Prostate gland (tissue), 2 donors: Measurements from ENCODE around the gene POLG. TPM values are rescaled to one million over a fixed set of nuclear protein-coding genes. Genes with fewer than 3 reads are reported as not detected.

Experiments used
- DNase-seq: peaks from one replicate; pipeline ENCODE4 v3.0.0-alpha.2; 2019; ENCODE audit warnings: low spot score
- H3K27ac ChIP-seq, 2 donors: fragments of 200-600 bp; sonication (generic); 2 replicates each; pipeline ENCODE4 v1.5.1; 2017 to 2019
- H3K27me3 ChIP-seq: fragments of 200-600 bp; sonication (generic); replicated peaks from 2 replicates; pipeline ENCODE4 v1.5.1; 2019; ENCODE audit not compliant: insufficient read depth
- H3K36me3 ChIP-seq, 2 donors: fragments of 200-600 bp; sonication (generic); 1 replicate in 1 of 2; 2 replicates in 1 of 2; pipeline versions ENCODE4 v1.5.1 to v1.8.1; 2017 to 2019
- H3K4me1 ChIP-seq: fragments of 200-600 bp; sonication (generic); replicated peaks from 2 replicates; pipeline ENCODE4 v1.5.1; 2019
- H3K4me3 ChIP-seq, 2 donors: fragments of 200-600 bp; sonication (generic); 2 replicates each; pipeline ENCODE4 v1.5.1; 2017 to 2019
- H3K9me3 ChIP-seq: fragments of 200-600 bp; sonication (generic); 2 replicates; pipeline ENCODE4 v1.5.1; 2017
- CTCF ChIP-seq, 4 experiments: fragments of 200-600 bp in 2 of 4; fragments of 450-650 bp in 2 of 4; sonication (generic) in 2 of 4; IDR thresholded peaks; 1 replicate in 3 of 4; 2 replicates in 1 of 4; pipeline ENCODE4 v1.5.1; 2016 to 2019; ENCODE audit warnings: antibody characterized with exemption in 4 of 4, mild to moderate bottlenecking in 2 of 4, moderate library complexity in 2 of 4
- POLR2A ChIP-seq: fragments of 450-650 bp; IDR thresholded peaks from one replicate; pipeline ENCODE4 v1.6.1; 2016; ENCODE audit warnings: antibody characterized with exemption, mild to moderate bottlenecking
- POLR2AphosphoS5 ChIP-seq: sonication (generic); formaldehyde crosslinking; IDR thresholded peaks from one replicate; pipeline ENCODE4 v1.6.1; 2017; ENCODE audit warnings: antibody characterized with exemption
- WGBS: methylation state at CpG from one replicate; pipeline ENCODE4 v1.1.5; 2018; 5-methylcytosine and 5-hydroxymethylcytosine counted together
- intact Hi-C: fragments of 100-400 bp; cut with DNase I; formaldehyde crosslinking; loops from one replicate; pipeline ENCODE4 v1.14.2; 2022
- total RNA-seq, 2 donors: library from RNA; depleted of rRNA; stranded (reverse); fragments of >200 nt; gene quantifications; one replicate each; pipeline ENCODE4 v1.1.0, GENCODE V29; 2016

POLG gene
- total RNA-seq, 2 donors from 2014 or later, result 54.3 to 92.0 TPM

- 2% methylated on average over 81 of the region's 90 CpGs for WGBS
- Histone ChIP-seq H3K4me3 (no peak overlapping the region), H3K4me1 (peaks cover 3% of the 10 kb centered on the region), H3K9me3 (no peaks in the 10 kb centered on the region), H3K27me3 (peaks cover 90% of the 10 kb centered on the region), H3K27ac (no peak overlapping the region), H3K36me3 (no peaks in the 10 kb centered on the region)
- intact Hi-C loops, result no loop called here
- DNase-seq, result no peak
- TF ChIP-seq CTCF (IDR thresholded peaks at IDR 0.05) (no peak), POLR2A (no peak), POLR2AphosphoS5 (no peak)
Measured at GRCh38 chr15:89367485-89368451, 33.1 kb upstream of the POLG start.

GRCh38 chr15:89366656-89367393 lies 32.2 kb upstream of the POLG start:
- Histone ChIP-seq H3K9me3 (no peaks in the 10 kb centered on the region), H3K4me3 (no peak overlapping the region), H3K36me3 (no peaks in the 10 kb centered on the region), H3K4me1 (peaks cover 3% of the 10 kb centered on the region), H3K27me3 (peaks cover 89% of the 10 kb centered on the region), H3K27ac (no peak overlapping the region)
- intact Hi-C loops, result no loop called here
- no peak for TF ChIP-seq POLR2A
- TF ChIP-seq CTCF (IDR thresholded peaks at IDR 0.05), result no peak
- TF ChIP-seq POLR2AphosphoS5, result no peak
- DNase-seq, result no peak
- 17% methylated on average over 21 of the region's 21 CpGs for WGBS

GRCh38 chr15:89365462-89366065 lies 30.9 kb upstream of the POLG start:
- WGBS, result 11% methylated on average over 22 of the region's 22 CpGs
- DNase-seq, result no peak
- Histone ChIP-seq H3K9me3 (no peaks in the 10 kb centered on the region), H3K4me3 (no peak overlapping the region), H3K27me3 (peaks cover 88% of the 10 kb centered on the region), H3K4me1 (no peaks in the 10 kb centered on the region), H3K36me3 (no peaks in the 10 kb centered on the region), H3K27ac (no peak overlapping the region)
- TF ChIP-seq CTCF (IDR thresholded peaks at IDR 0.05) (no peak), POLR2A (no peak), POLR2AphosphoS5 (no peak)
- intact Hi-C loops, result no loop called here

- no peak overlapping the region for H3K27ac ChIP-seq
- H3K4me3 ChIP-seq, result no peak overlapping the region
- intact Hi-C loops, result no loop called here
- H3K9me3 ChIP-seq, result no peaks in the 10 kb centered on the region
- H3K4me1 ChIP-seq, result no peaks in the 10 kb centered on the region
- WGBS, result 13% methylated on average over 9 of the region's 13 CpGs
- H3K36me3 ChIP-seq, result no peaks in the 10 kb centered on the region
- TF ChIP-seq POLR2AphosphoS5 (no peak), CTCF (IDR thresholded peaks at IDR 0.05) (no peak), POLR2A (no peak)
- DNase-seq, result no peak
- peaks cover 86% of the 10 kb centered on the region for H3K27me3 ChIP-seq
Measured at GRCh38 chr15:89364741-89365450, 30.3 kb upstream of the POLG start.
